Measurements from ENCODE around the gene CAMK1G.

The CAMK1G gene

GRCh38 chr1:209601809-209602657 lies 18.5 kb downstream of the CAMK1G start:
- DNase-seq = peak in 7 of 14 donors; percentile 6 to 46 (median 26)

- DNase-seq = no peak
Measured at GRCh38 chr1:209603877-209604276, 20.4 kb downstream of the CAMK1G start.

GRCh38 chr1:209607102-209607794 lies 23.7 kb downstream of the CAMK1G start:
- DNase-seq = no peak

GRCh38 chr1:209607795-209608178 lies 24.3 kb downstream of the CAMK1G start:
- DNase-seq = no peak

GRCh38 chr1:209609041-209609790 lies 25.7 kb downstream of the CAMK1G start:
- DNase-seq = no peak

- DNase-seq = no peak
Measured at GRCh38 chr1:209609791-209610630, 26.5 kb downstream of the CAMK1G start.

GRCh38 chr1:209610631-209610905 lies 27.1 kb downstream of the CAMK1G start:
- DNase-seq = no peak

- DNase-seq = no peak
Measured at GRCh38 chr1:209611771-209612570, 28.5 kb downstream of the CAMK1G start.

GRCh38 chr1:209612646-209613399 lies 29.3 kb downstream of the CAMK1G start:
- DNase-seq = no peak

GRCh38 chr1:209613400-209614150 lies 30.1 kb downstream of the CAMK1G start:
- DNase-seq = no peak

- no peak for DNase-seq
Measured at GRCh38 chr1:209614151-209614420, 30.6 kb downstream of the CAMK1G start.

- no peak for DNase-seq
Measured at GRCh38 chr1:209614906-209615305, 31.4 kb downstream of the CAMK1G start.

- no peak for DNase-seq
Measured at GRCh38 chr1:209616366-209617046, 33.0 kb downstream of the CAMK1G start.

GRCh38 chr1:209617047-209617673 lies 33.6 kb downstream of the CAMK1G start:
- DNase-seq = no peak

- DNase-seq = no peak
Measured at GRCh38 chr1:209617755-209618154, 34.2 kb downstream of the CAMK1G start.

GRCh38 chr1:209618291-209618690 lies 34.8 kb downstream of the CAMK1G start:
- no peak for DNase-seq

- DNase-seq = peak in 7 of 14 donors; percentile 3 to 48 (median 13)
Measured at GRCh38 chr1:209618756-209619420, 35.4 kb downstream of the CAMK1G start.

GRCh38 chr1:209619696-209620486 lies 36.4 kb downstream of the CAMK1G start:
- no peak for DNase-seq
